HG03342 (cell line): ENCODE data around the gene RSU1.

ENCODE experiments used
- ATAC-seq: cut with Tn5 transposase; IDR thresholded peaks from one replicate; pipeline ENCODE4 v1.9.1; 2021; ENCODE audit warnings: mild to moderate bottlenecking, moderate library complexity; ENCODE audit not compliant: unreplicated experiment

Gene RSU1

DNA sequence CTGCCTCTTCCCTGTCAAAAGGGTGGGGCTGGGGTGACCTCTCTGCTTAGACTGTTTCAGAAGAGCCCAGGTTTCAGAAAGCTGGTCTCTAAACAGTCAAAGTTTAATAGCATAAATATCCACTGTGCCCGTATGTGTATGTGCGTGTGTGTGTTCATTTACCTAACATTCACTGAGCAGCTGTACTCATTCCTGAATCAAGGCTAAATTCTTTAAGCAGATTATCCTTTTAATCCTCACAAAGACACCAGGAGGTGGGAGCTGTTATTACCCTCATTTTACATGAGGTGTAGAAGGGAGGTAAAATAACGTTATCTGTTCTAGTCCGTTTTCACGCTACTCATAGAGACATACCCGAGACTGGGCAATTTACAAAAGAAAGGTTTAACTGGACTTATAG, 72.2 kb downstream of the RSU1 start:
- no peak for ATAC-seq

DNA sequence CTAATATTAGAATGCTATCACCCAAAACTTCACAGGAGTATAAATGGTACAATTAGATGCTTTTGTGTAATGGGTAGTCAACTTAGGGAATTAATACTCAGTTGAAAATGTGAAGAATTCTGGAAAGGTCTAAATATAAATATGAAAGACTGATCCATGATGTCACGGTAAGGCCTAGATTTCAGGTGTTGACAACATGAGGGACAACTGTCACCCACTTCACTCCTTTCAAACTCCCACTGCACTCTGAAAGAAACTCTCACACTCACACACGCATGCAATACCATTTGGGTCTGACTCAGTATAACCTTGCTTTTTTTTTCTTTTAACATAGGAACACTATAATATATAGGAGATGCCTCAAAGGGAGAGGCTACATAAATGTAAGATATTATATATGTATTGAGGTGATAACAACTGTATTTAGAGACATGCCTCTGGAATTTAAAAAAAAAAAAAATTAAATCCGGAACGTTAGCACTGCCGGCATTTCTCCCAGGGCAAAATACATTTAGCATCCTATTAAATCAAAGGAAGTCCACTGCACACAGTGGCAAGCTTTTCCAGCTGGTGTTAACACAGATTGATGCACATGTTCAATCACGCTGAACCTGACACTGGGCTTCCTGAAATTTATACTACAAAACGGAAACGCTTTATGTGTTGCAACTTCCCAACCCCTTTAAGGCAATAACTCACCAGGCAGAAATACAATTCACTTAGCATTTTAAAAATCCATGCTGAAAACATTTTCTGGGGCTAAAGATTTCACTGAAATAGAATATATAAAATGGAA, 74.9 kb downstream of the RSU1 start:
- no peak for ATAC-seq

DNA sequence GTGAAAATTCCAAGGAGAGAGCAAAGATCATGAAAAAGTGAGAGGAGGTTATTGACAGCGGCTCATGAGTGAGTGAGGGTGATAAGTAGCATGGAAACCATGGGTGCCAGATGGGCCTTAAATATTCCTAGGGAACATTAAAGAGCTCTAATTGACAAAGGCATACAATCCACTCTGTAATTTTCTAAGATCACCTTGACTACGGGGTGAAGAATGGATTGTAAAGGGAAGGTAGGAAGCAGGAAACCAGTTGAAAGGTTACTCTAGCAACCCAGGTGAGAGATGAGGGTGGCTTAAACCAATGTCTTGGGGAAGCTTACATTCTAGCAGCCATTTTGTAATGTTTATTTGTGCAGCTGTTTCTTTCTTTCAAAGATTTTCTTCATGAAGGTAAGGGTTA, 75.7 kb downstream of the RSU1 start:
- ATAC-seq, result no peak

DNA sequence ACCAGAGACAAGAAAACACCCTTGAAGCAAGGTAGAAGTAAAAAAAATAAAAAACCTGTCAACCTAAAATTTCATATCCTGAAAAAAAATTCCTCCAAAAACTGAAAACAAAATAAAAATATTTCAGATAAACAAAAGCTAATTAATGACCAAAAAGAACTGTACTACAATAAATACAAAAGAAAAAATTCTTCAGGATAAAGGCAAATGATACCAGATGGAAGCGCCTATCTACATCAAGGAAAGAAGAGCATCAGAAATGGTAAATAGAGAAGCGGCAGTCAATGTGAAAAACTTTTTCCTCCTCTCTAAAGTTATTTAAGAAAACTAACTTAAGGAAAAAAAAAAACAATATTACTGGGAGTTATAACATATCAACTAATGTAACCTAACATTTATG, 79.8 kb downstream of the RSU1 start:
- no peak for ATAC-seq

DNA sequence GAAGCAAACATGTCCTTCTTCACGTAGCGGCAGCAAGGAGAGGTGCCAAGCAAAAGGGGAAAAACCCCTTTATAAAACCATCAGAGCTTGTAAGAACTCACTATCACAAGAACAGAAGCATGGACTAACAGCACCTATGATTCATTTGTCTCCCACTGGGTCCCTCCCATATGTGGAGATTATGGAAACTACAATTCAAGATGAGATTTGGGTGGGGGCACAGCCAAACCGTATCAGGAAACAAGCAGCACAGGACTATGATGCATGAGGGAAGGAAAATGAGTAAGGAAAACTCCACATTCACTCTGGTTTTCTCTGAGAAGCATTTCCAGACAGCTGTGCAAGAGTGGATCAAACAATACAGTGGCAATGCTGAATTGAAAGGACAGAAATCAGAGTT, 81.6 kb downstream of the RSU1 start:
- ATAC-seq, result no peak

DNA sequence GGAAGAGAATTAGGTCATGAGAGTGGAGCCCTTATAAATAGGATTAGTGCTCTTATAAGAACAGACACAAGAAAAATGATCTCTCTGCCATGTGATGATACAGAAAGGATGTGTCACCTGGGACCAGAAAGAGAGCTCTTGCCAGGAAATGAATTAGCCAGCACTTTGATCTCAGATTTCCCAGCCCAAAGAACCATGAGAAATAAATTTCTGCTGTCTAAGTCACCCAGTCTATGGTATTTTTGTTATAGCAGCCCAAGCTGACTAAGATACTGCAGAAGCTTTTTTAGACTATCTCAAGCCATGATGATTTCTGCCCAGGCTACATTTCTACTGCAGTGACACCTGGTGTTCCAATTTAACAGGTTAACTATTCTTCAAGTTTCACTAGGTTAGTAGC, 84.8 kb downstream of the RSU1 start:
- no peak for ATAC-seq

DNA sequence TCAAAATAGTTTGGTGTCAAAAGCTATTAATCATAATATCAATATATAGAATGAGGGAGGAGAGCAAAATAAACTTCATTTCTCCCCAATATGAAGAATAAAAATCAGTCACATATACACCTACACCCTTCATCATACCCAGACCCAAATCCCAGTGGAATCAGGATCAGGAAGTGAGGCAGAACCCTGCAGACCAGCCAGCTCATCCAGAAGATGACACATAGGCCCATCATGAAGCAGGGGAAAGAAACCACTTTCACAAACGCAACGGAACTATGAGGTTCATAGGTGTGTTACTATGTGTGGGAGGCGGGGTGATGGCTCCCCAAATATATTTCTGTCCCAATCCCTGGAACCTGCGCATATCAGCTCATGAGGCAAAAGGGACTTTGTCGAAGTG, 89.0 kb downstream of the RSU1 start:
- ATAC-seq, result no peak

DNA sequence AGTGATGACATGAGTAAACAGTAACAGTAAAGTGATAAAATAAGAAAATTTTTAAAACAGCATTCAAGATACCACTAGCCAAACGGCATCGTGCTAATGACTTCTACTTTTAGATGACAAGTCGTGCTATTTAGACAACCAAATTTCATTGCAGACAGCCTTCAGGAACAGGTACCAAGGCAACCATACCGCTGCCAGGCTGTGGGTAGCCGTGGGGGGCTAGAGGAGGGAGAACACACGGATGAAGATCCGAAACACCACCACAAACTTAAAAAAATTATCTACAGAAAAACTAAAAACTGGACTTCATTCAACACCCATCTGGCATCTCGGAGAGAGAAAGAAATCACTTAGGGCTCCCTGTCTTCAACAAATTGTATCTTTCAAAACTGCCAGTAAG, 89.6 kb downstream of the RSU1 start:
- ATAC-seq, result no peak

DNA sequence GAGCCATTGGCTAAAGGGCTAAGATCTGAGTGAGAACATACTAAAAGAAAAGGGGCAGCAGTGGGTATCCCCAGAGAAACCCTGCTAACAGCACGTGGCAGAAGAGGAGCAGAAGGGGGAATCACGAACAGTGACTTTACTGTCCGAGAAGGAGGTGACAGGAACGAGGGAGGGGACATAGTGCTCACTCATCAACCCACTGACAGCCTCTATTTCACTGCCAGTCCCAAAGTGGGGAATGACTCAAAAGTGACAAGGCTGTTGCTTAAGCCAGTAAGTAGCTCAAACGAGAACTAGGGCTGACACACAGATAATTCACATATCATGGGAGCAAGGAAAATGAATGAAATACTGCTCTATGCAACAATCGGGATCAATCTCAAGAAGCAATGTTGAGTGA, 92.7 kb downstream of the RSU1 start:
- no peak for ATAC-seq

DNA sequence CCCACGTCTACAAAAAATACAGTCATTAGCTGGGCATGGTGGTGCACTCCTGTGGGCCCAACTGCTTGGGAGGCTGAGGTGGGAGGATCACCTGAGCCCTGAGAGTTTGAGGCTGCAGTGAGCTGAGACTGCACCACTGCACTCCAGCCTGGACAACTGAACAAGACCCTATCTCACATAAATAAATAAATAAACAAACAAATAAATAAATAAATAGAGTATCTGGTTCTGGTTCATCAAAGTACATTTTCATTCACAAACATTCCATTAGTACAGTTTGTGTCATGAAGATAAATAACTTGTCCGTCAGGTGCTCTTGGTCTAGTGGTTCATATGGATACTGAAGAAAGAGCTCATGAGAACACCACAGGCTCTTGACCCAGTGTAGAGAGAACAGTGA, 96.4 kb downstream of the RSU1 start:
- no peak for ATAC-seq

DNA sequence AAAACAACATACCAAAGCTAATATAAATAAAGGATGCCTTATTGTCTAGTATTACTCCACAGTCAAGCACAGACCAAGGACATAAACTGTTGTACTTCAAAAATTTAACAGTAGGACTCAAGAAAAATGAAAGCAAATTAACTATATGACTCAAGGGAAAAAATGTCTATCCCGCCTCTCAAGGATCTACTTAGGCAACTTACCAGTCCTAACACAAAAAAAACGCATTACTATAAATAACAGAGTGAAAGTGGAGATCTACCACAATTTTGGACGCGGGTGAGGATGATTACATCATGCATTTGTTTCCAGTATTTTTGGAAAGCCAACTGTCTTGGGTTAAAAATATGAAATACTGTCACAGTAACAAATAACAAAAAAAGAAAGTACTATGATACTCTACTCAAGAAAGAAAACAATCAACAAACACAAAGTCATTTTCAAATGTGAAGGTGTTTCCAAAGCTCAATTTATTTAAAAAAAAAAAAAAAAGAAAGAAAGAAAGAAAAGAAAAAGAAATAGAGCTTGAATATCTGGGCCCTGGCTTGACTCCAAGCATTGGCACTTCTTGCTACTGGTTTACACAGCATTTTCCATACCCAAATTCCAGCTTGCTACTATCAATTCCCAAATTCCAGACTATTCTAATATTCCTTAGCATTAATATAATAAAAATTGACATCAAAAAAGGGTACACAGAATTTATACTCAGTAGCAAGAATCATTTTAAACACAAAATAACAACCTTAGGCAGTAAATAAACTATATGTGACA, 99.4 kb downstream of the RSU1 start:
- no peak for ATAC-seq

DNA sequence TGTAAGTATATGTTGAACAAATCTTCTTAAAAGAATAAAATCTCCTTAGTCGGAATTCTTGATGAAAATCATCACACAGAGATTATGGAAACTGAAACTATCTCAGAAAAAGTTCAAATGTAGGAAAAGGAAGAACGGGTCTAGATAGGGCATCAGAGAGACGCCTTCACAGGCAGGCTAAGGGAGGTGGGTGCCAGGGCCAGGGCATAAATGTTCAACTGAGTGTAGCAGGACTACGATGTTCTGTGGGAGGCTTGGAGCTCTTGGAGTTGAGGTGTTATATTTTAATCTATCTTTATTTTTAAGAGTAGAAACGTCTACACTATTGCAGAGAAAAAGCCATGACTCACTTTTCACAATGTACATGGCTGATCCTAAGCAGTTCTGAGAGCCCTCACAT, 101.2 kb downstream of the RSU1 start:
- no peak for ATAC-seq

DNA sequence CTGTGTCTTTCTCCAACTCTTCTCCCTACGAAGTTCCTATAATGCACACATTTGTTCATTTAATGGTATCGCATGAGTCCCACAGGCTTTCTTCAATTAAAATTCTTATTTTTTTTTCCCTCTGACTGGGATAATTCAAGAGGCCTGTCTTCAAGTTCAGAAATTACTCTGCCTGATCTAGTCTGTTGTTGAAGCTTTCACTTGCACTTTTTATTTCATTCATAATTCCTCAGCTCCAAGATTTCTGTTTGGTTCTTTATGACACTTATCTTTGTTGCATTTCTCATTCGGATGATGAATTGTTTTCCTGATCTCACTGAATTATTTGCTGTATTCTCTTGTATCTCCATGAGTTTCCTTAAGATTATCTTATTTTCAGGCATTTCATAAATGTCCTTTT, 103.9 kb downstream of the RSU1 start:
- ATAC-seq, result no peak

DNA sequence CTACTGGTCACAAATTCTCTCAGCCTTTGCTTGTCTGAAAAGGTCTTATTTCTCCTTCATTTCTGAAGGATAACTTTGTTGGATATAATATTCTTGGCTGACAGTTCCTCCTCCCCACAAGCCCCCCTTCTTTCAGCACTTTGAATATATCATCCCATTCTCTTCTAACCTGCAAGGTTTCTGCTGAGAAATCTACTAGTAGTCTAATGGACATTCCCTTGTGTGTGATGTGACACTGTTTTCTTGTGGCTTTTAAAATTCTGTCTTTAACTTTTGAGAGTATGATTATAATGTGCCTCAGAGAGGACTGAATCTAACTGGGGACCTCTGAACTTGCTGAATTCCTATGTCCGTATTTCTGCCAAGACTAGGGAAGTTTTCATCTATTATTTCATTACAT, 104.3 kb downstream of the RSU1 start:
- ATAC-seq, result no peak

DNA sequence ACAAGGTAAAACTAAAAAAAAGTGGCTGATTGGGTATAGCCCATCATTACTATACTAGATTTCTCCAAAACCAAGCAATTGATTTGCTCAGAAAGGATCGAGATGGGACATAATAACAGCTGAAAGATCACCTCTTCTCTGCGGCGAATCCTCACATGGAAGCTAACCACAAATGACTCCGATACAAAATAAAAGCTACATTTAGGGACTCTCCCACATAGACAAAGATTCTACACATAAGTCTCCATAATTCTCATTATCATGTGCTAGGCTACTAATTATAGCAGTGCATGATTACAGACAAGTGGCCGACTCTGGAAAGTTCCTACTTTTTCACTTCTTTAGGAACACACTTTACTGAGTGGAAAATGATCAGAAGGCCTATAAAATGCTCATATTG, 116.9 kb downstream of the RSU1 start:
- no peak for ATAC-seq

DNA sequence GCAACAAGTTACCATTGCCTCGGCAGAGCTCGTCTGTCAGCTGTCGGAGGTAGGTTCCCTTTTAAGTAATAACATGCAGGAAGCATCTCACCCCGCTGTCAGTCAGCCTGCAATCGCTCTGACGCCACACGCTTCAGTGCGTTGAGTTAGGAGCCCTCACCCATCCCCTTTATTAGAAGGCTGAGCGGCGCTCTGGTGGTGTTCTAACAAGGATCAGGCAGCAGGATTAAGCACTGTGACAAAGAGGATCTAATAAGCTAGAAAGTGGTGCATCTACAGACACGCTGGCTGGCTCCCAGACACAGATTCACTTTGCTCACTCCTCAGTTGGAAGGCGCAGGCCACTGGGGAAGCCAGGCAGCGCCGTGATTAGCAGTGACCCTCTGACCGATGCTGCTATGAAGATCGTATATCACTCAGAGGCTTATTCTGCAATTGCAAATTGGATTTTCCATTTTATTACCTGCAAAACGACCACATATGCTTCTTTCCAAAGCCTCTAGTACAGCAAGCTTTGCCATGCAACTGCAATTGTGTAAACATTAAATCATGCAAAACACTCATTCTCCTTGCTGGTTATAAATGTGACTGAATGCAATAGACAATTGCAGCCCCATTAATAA, 117.7 kb downstream of the RSU1 start:
- no peak for ATAC-seq

DNA sequence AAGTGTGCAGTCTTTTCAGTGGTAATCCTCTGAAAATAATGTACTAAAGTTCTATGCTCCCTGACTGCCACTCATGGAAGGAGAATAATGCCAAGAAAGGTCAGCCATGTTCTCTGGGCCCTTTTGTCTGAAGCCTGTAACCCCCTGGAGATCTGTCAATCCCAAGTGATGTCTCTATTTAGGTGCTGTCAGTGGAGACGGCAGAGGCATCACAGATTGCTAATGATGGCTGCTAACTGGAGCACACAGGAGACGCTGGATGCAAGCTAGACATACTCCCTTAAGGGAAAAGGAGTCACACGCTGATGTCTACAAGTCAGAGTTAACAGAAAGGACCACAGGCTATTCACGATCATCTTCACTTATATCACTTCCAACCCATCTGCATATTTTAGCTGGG, 118.8 kb downstream of the RSU1 start:
- ATAC-seq, result no peak

DNA sequence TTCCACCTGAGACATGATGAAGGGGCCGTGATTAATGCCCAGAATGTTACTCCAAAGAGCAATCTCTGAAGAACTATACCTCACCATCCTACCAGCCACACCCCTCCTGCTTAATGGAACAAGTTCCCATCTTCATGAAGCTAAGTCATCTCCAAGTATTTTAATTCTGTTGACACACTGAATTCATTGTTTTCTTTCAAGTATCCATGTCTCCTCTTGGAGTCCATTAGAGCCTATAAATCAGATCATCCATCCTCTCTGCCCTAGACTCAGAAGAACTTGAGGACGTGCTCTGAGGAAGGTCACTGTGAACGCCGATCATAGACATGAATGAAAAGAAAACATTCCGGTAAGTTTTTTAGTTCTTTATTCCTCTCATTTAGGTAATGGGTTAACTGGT, 126.8 kb downstream of the RSU1 start:
- ATAC-seq, result no peak

DNA sequence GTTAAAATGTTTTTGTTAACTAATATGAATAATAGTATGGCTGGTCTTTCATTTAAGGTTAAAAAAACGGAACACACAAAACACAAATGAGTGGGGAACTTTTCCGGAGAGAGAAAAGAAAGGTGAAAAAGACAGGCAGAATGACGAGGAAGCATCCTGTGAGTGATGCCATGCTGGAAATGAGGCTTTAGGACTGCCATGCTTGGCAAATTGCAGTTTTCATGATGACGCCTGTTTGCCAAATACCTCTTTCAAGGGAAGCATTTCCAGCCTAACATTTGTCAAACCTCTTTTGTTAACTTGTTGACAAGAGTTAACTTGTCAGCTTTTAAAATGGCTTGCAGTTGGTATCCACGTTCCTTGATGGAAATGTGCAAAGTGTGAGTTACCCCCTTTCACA, 127.5 kb downstream of the RSU1 start:
- ATAC-seq, result no peak

DNA sequence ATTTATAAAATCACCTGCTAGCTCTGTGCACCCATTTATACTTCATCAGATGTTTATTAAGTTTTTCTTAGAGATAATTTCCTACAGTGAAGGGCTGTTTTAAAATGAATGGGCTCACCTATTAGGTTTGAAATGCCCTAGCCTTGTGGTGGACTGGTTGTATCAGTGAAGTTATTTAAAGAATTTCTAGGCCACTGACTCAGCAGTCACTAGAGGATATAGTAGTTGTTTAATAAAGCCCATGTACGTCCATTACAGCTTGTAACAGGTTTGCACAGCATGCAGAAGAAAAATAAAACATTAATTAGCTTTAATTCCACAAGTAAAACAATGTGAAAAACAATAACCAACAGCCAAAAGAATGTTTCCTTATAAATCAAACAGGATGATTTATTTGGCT, 128.0 kb downstream of the RSU1 start:
- no peak for ATAC-seq

DNA sequence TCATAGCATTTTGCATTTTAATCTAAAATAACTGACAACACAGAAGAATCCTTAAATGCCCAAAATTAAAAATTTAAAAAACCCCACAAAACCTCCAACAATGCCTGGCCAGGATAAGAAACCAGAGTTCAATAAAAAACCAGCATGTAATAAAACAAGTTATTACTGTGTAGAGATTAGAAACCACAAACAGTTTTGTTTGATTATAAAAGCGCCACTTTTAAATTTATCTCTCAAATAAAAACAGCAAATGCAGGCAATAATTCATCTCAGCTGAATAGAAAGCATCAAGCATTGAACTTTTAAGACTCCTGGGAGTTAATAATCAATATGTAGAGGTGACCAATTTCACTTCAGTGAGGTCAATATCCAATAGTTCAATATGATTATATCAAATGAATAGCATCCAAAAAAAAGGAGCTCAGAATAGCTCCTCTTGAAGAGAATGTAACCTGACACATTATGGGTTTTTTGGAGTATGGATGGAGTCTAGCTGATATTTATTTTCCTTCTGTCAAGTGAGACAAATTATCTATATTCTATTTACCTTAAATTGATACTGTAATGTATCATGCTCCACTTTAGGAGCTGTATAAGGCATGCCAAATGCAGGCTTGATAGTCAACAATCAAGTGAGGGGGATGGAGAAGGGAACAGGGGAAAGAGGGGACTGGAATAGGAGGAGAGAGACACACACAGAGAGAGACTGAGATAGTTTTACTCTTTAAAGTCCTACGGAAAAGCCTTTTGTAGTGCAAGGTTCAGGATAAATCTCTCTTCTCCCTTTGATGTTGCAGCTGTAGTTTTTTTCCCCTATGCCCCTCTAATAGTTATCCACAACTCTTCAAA, 130.9 kb downstream of the RSU1 start:
- no peak for ATAC-seq
